Stimulated activated CD4-positive, alpha-beta T cell treated with anti-CD3 and anti-CD28 coated beads, Interleukin-15, amount 100 ng/mL, for 24 hours (primary cell): ENCODE data around the gene PLA2G15.

Experiments
- DNase-seq: peaks from one replicate; pipeline ENCODE4 v3.0.0-alpha.2; 2020

PLA2G15 gene

GRCh38 chr16:68244903-68245853 is at the start of gene PLA2G15:
TSS of gene PLA2G15 (plus strand) at chr16:68245373. CDS start at chr16:68245427, 54 bp downstream.
- DNase-seq, result peak; percentile 97

GRCh38 chr16:68197250-68197649 is 47.9 kb upstream of the PLA2G15 start:
- DNase-seq, result no peak

DNA sequence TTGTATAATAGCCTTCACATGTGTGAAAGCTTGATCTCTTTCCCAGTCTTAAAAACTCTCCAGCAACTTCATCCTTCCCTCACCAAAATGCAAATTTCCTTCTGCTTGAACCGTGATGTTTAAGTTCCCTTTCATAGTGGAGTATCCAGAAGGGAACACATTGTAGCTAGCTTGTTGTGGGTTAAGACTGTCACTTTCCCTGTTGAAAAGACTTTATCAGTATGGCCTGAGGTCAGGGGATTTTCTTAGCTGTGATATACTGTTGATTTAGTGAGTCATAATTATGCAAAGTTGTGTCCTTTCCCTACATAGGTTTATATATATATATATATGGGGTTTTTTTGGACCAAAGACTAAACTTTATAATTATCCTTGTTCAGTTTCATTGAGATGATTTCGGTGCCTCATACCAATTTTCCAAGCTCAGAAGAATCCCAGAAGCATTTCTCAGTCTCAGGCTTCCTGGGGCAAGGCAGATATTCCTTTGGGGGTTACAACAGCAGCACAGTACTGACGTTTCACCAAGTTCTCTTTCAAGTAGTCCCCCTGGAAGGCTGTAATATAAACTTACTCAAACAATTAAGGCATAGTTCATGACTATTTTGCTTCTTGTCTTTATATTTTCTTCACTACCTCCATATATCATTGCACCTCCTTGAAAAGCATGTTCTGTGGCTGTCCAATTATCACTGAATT is 44.9 kb upstream of the PLA2G15 start:
- DNase-seq, result no peak

- no peak for DNase-seq
Measured at GRCh38 chr16:68202091-68202519, 43.1 kb upstream of the PLA2G15 start.

DNA sequence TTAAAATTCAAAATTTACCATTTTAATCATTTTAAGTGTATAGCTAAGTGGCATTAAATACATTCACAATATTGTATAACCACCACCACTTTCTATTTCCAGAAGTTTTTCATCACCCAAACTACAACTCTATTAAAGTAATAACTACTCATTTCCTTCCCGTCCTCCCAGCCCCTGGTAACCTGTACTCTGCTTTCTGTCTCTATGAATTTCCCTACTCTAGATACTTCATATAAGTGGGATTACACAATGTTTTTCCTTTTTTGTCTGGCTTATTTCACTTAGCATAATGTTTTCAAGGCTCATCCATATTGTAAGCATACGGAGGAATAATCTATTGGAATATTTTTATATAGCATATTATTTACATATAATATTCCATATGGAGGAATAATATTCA is 38.9 kb upstream of the PLA2G15 start:
- DNase-seq, result no peak

DNA sequence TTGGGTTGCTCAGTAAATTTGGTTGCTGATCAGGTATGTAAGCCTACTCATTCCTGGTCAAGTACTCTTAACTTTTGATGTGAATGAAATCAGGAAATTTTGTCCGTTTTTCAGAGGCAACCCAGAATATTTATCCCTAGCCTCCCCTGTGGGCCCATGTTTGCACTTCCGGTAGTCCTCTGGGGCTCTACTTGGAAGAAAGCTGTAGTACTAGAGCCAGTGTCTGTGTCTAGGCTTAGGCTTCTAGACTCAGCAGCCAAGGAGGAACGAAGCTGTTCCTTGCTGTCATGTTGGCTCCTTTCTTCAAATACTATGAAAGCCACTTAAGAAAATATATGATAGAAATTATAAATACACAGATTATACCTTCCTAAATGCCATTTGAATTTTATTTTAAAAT is 30.4 kb upstream of the PLA2G15 start:
- DNase-seq, result no peak

DNA sequence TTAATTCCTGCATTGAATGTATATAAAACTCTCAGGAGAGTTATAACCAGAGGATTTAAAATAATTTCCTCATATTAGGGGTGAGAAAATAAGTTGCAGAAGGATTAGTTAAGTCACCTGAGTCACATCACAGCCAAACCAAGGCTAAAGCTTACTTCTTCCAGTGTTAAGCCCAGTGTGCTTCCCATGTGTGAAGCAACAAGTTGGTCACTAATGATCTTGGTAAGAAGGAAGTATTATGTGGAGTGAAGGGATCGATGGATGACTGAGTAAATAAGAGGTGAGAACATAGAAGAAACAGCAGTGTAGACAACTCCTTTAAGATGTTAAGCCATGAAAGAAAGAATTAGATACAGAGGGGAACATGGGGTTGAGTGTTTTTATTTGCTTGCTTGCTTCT is 29.9 kb upstream of the PLA2G15 start:
- no peak for DNase-seq

GRCh38 chr16:68216240-68216639 is 28.9 kb upstream of the PLA2G15 start:
- DNase-seq, result no peak

DNA sequence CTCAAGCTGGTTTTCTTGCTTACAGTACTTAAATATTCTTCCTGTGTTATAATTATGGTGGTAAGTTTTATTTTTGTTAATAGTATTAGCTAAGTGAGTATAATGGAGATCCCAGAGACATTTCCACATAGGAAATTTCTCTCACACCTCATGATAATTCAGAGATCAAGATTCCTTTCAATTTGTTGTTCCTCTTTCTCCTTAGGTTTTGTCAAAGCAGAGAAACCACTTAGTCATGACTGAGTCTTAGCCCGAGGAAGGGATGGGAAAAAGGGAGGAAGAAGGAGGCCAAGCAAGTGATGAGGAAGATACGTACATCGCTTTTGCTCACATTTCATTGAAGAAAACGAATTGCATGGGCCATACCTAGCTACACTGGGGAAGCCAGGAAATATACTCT is 27.7 kb upstream of the PLA2G15 start:
- no peak for DNase-seq

- no peak for DNase-seq
Measured at GRCh38 chr16:68219725-68220351, 25.3 kb upstream of the PLA2G15 start.

- no peak for DNase-seq
Measured at GRCh38 chr16:68223072-68223471, 22.1 kb upstream of the PLA2G15 start.

DNA sequence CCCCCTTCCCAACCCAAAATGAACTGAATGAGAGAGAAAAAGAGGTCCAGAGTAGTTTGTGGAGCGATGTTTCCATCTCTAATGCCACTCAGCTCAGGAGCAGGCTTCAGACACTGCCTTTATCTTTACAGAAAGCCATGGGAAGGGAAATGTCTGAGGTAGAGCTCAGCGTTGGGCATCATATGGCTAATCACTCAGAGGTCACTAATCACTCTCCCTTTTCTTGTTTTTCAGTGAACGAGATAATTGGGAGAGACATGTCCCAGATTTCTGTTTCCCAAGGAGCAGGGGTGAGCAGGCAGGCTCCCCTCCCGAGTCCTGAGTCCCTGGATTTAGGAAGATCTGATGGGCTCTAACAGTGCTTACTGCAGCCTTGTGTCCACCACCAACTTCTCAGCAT is 19.1 kb upstream of the PLA2G15 start:
- DNase-seq, result no peak

DNA sequence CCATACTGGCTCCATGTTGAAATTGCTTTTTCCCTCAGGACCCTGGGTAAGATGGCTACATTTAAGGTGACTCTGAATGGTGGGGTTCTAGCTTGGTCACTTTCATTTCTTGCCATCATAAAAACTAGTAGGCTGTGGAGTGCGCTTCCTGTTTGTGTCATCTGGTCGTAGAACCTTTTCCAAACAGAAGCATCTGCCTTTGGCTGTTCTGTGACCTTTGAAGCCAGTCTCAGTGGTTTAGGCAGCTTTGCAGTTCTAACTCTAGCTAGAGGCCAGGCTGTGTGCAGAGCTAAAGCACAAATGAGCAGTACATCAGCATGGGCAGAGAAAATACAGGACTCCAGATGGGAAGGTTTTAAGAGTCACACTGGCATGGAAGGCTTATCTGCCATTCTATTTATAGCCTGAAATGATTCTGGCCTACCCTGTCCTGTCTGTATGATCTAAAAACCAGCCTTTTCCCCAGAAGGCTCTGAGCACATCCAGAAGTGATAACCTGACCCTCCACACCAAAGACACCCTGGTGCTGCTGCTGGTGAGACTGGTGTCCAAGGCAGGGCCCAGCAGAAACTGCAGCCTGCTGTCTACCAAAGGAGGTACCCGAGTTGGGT is 17.9 kb upstream of the PLA2G15 start:
- DNase-seq, result peak; percentile 29

- no peak for DNase-seq
Measured at GRCh38 chr16:68227850-68228553, 17.2 kb upstream of the PLA2G15 start.

DNA sequence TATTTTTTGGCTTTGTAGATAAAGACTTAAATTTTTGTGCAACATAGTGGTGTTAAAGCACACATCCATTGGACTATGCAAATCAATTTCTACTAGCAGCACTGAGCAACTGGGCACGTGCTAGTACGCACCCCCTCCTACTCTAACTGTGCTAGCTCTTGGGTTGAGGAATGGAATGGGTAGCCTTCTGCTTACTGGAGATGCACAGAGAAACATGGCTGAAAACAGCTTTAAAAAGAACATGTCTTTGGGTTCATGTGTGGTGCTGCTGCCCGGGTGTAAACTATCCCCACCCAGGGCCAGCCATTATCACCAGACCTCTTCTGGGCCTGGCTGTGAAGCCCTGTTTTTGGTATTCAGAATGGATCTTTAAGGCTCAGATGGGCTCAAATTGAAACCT is 16.5 kb upstream of the PLA2G15 start:
- DNase-seq, result no peak

DNA sequence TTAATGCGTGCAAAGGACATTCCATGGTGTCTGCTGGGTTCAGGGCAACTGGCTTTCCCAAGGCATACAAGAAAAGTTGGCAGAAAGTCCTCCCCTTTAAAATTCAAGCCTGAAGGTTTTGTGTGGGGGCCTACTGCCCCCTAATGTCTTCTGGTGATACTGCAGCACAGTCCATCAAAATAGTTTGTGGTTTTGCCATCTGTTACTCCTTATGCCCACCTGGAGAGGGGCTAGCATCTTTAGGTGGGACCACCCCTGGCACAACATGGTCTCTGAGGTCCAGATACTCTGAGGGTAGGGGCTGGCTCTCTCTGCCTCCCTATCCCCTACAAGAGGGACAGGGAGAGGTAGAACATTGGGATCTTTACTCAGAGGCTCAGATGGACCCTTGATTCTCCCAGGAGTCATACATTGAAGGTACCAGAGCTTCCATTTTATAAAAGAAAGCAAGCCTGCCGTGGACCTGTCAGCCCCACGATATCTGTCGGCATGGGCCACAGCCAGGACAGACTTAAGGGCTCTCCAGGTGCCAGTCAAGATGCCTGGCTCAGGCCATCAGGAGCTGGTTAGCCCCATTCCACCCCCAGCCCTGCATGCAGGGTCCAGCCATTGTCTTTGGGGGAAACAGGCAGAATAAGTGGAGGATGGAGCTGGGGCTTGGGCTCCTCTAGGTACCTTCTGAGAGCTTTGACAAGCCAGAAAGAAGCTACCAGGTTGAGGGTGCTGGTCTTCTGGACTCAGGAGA is 15.6 kb upstream of the PLA2G15 start:
- peak; percentile 43 for DNase-seq

DNA sequence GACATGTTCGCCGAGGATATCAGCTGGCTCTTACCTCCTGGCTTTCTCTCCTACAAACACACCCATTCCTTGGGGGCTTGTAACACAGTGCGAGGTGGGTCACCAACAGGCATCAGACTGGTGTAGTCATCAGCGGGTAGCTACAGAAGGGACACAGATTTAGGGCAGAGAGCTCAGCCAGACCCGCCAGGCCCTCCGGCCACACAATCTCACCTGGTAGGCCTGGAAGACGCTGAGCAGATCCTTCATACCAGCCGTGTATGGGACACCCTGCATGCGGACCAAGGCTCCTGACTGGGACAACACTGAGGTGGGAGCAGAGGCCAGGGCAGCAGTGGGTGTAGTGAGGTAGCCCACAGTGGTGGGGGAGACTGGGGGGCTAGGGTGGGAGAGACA is 15.0 kb upstream of the PLA2G15 start:
- no peak for DNase-seq

DNA sequence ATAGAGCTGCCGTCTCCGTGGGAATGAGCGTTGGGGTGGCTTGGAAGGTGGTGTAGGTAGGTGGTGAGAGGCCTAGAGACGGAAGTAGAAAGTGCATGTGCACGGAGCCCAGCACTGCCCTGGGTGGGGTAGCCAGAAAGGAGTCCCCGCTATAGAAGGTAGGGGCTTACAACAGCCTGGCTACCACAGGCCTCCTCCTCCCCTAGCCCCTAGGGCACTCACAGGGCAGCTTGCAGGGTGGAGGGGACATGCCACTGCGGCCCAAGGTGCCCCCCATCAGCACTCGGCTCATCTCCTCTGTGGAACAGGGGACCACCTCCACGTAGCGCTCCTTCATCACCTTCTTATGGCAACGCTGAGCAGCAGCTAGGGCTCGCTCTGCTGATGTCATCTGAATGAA is 14.2 kb upstream of the PLA2G15 start:
- DNase-seq, result no peak

- DNase-seq, result no peak
Measured at GRCh38 chr16:68231384-68232136, 13.6 kb upstream of the PLA2G15 start.

DNA sequence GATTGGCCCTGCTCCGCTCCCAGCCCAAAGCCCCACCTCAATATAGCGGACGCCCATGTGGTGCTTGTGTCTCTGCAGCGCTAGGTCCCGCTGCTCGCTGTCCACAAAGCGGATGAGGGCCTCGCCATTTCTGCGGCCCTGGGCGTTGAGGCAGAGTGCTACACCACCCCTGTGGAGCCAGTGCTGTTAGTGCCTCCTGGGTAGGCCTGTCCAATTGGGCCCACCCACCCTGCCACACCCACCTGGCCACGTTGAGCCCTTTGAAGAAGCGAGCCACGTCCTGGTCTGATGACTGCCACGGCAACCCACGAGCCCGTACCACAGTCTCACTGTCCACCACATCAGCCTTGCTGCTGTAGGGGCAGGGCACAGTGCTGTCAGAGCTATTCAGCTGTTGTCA is 12.8 kb upstream of the PLA2G15 start:
- DNase-seq, result no peak
